Neural progenitor cell (in vitro differentiated cells): ENCODE measurements around the gene IFITM2.

Source experiments
- EZH2 ChIP-seq: fragments of 200-600 bp; sonication (generic); IDR thresholded peaks from 2 replicates; pipeline ENCODE4 v1.6.1; 2017; ENCODE audit warnings: antibody characterized with exemption, mild to moderate bottlenecking, moderate library complexity
- TF ChIP-seq, protein P1 (sequence below): fragments of 200-600 bp; sonication (generic); IDR thresholded peaks from 2 replicates; pipeline ENCODE4 v1.5.1; 2017; ENCODE audit warnings: antibody characterized with exemption, mild to moderate bottlenecking

DNA sequence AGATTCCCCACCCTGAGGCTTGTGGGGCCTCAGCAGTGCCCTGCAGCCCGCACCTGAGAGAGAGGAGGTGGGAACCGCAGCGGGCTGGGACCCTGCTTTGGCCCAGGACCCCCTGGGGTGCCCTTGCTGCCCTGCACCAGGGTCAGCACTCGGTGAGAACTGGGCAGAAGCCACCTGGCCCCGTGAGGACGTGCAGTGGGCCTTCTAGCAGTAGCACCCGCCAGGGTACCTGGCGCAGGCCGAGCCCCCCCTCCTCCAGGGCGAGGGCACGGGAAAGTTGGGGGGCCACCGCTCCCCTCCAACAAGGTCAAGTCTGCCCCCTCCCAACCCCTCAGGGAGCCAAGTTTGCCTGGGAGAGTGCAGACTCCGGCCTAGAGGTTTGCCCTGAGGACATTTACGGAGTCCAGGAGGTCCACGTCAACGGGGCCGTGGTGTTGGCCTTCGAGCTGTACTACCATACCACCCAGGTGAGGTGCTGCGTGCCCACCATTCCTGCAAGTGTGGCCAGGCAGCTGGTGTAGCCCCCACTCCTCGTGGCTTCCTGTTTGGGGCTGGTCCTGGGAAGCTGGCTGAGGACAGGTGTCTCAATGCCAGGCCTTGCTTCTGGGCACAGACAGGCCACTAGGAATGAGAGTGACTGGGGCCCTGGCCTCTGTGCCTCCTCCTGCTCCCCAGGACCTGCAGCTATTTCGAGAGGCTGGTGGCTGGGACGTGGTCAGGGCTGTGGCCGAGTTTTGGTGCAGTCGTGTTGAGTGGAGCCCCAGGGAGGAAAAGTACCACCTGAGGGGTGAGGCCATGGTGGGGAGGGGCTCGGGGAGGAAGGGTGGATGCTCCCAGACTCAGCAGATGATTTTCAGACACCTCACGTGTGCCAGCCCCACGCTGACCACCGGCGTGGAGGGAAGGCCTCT lies 15.2 kb upstream of the IFITM2 start:
- TF ChIP-seq, protein P1, sequence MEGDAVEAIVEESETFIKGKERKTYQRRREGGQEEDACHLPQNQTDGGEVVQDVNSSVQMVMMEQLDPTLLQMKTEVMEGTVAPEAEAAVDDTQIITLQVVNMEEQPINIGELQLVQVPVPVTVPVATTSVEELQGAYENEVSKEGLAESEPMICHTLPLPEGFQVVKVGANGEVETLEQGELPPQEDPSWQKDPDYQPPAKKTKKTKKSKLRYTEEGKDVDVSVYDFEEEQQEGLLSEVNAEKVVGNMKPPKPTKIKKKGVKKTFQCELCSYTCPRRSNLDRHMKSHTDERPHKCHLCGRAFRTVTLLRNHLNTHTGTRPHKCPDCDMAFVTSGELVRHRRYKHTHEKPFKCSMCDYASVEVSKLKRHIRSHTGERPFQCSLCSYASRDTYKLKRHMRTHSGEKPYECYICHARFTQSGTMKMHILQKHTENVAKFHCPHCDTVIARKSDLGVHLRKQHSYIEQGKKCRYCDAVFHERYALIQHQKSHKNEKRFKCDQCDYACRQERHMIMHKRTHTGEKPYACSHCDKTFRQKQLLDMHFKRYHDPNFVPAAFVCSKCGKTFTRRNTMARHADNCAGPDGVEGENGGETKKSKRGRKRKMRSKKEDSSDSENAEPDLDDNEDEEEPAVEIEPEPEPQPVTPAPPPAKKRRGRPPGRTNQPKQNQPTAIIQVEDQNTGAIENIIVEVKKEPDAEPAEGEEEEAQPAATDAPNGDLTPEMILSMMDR: no peak
- no peak for TF ChIP-seq EZH2
